HL-60 (cell line): ENCODE results near the gene CXCL16.

Experiments
- CTCF ChIP-seq: IDR thresholded peaks from one replicate; pipeline ENCODE4 v1.5.1; 2011; ENCODE audit warnings: low read length, control low read depth, inconsistent platforms; ENCODE audit not compliant: insufficient read depth
- POLR2AphosphoS5 ChIP-seq: IDR thresholded peaks from 2 replicates; pipeline ENCODE4 v1.6.1; 2012; ENCODE audit warnings: low read depth

DNA sequence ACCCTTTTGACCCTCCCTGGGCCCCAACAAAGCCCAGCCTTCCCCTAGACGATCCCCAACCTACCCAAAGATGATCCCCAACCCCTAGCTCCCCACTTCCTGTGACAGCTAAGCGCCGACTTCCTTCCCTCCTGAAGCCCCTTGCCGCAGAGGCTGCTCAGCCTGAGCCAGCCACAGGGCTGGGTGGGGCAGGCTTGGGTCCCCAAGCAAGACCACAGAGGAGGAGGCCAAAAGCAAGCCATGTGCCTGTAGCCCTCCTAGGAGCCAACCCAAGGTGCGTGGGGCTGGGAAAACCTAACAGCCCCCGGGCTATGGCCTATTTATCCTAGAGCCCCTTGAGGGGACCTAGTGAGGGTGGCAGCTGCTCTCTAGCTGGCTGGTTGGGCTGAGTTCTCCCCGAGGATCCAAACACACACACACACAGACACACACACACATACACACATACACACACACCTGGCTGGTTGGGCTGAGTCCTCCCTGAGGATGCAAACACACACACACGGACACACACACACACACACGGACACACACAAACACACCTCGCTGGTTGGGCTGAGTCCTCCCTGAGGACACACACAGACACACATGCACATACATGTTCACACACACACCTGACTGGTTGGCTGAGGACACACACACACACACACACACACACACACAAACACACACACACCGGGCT, 24.5 kb downstream of the CXCL16 start:
- TF ChIP-seq CTCF (no peak), POLR2AphosphoS5 (no peak)
